H1 (cell line): ENCODE results near the gene PSPN. TPM values are rescaled to one million over a fixed set of nuclear protein-coding genes. Genes with fewer than 3 reads are reported as not detected.

Experiments used
- CTCF ChIA-PET: fragments of 300-600 bp; sonication (Branson Sonifier 250); formaldehyde crosslinking; loops from one replicate; lab custom pipeline; 2021; ENCODE audit not compliant: partially characterized antibody; lab: Charles Lee
- POLR2A ChIA-PET: fragments of 300-600 bp; sonication (Branson Sonifier 250); formaldehyde crosslinking; loops from one replicate; lab custom pipeline; 2021; ENCODE audit warnings: inconsistent platforms; ENCODE audit not compliant: partially characterized antibody; lab: Charles Lee
- DNase-seq, 2 experiments: peaks; one replicate each; pipeline versions ENCODE4 v3.0.0 to v3.0.0-alpha.2; 2010 to 2022; ENCODE audit warnings: low spot score in 2 of 2, low read depth in 1 of 2, mixed read lengths in 1 of 2
- FAIRE-seq: peaks from 2 replicates; lab custom pipeline; 2011; peaks lifted over from hg19 to GRCh38; lab: Jason Lieb, UNC
- H2AFZ ChIP-seq: 2 replicates; pipeline ENCODE4 v1.8.1; 2012; ENCODE audit warnings: low read length, inconsistent platforms
- H2AK5ac ChIP-seq: 2 replicates; pipeline ENCODE4 v1.6.1; 2013; ENCODE audit warnings: low read depth, low read length
- H2BK120ac ChIP-seq: replicated peaks from 2 replicates; pipeline ENCODE3; 2013; ENCODE audit warnings: low read depth, low read length, inconsistent platforms
- H2BK12ac ChIP-seq: 2 replicates; pipeline ENCODE4 v1.6.1; 2013; ENCODE audit warnings: low read depth, low read length
- H2BK15ac ChIP-seq: 2 replicates; pipeline ENCODE4 v1.6.1; 2013; ENCODE audit warnings: low read length
- H2BK20ac ChIP-seq: 2 replicates; pipeline ENCODE4 v1.6.1; 2013; ENCODE audit warnings: low read length
- H2BK5ac ChIP-seq: 2 replicates; pipeline ENCODE4 v1.6.1; 2013; ENCODE audit warnings: low read depth, low read length
- H3K14ac ChIP-seq: 2 replicates; pipeline ENCODE4 v1.6.1; 2013; ENCODE audit warnings: inconsistent platforms; ENCODE audit not compliant: insufficient read length
- H3K18ac ChIP-seq: 2 replicates; pipeline ENCODE4 v1.6.1; 2013; ENCODE audit warnings: low read length; ENCODE audit errors: extremely low read depth
- H3K23ac ChIP-seq: 2 replicates; pipeline ENCODE4 v1.6.1; 2013; ENCODE audit warnings: inconsistent platforms; ENCODE audit not compliant: insufficient read length
- H3K23me2 ChIP-seq: 2 replicates; pipeline ENCODE4 v1.6.1; 2013; ENCODE audit warnings: low read depth, low read length
- H3K27ac ChIP-seq: 2 replicates; pipeline ENCODE4 v1.6.1; 2011; ENCODE audit warnings: low read depth, low read length, inconsistent platforms
- H3K27me3 ChIP-seq, 4 experiments: replicated peaks in 1 of 4; 1 replicate in 1 of 4; 2 replicates in 3 of 4; pipeline versions ENCODE4 v1.6.1 to v1.8.1; 2011 to 2013; ENCODE audit warnings: low read length in 3 of 4, mild to moderate bottlenecking in 3 of 4, inconsistent platforms in 2 of 4, mixed read lengths in 2 of 4, moderate library complexity in 1 of 4; ENCODE audit not compliant: control insufficient read depth in 3 of 4, insufficient read depth in 3 of 4; ENCODE audit errors: extremely low read depth in 1 of 4
- H3K36me3 ChIP-seq, 4 experiments: 2 replicates each; pipeline versions ENCODE4 v1.6.1 to v1.8.1; 2011 to 2013; ENCODE audit warnings: mild to moderate bottlenecking in 4 of 4, low read length in 3 of 4, moderate library complexity in 2 of 4, control low read depth in 1 of 4, inconsistent platforms in 1 of 4; ENCODE audit not compliant: insufficient read depth in 4 of 4, control insufficient read depth in 2 of 4
- H3K4ac ChIP-seq: replicated peaks from 2 replicates; pipeline ENCODE3; 2013; ENCODE audit warnings: low read length, low read depth, mixed read lengths, inconsistent platforms; ENCODE audit not compliant: insufficient read length
- H3K4me1 ChIP-seq, 4 experiments: replicated peaks in 1 of 4; 1 replicate in 1 of 4; 2 replicates in 3 of 4; pipeline versions ENCODE4 v1.6.1 to v1.8.1; 2011 to 2013; ENCODE audit warnings: low read length in 3 of 4, inconsistent platforms in 2 of 4, mixed read lengths in 1 of 4; ENCODE audit not compliant: insufficient read depth in 4 of 4, control insufficient read depth in 3 of 4
- H3K4me2 ChIP-seq, 2 experiments: 2 replicates each; pipeline versions ENCODE4 v1.6.1 to v1.8.1; 2011 to 2013; ENCODE audit warnings: low read depth in 2 of 2, low read length in 2 of 2, control low read depth in 1 of 2, inconsistent platforms in 1 of 2, mild to moderate bottlenecking in 1 of 2; ENCODE audit not compliant: insufficient read depth in 1 of 2
- H3K4me3 ChIP-seq, 4 experiments: fragments of 200-600, 300-600 bp in 1 of 4; sonication (generic), shearing (Covaris generic), sonication (Bioruptor Twin) in 1 of 4; 2 replicates each; pipeline versions ENCODE4 v1.5.1 to v1.8.1; 2011 to 2016; ENCODE audit warnings: low read length in 4 of 4, low read depth in 3 of 4, control low read depth in 2 of 4, inconsistent platforms in 2 of 4, mild to moderate bottlenecking in 2 of 4, mixed read lengths in 1 of 4, moderate library complexity in 1 of 4; ENCODE audit not compliant: insufficient read depth in 2 of 4; ENCODE audit errors: extremely low read depth in 1 of 4
- H3K56ac ChIP-seq: replicated peaks from 2 replicates; pipeline ENCODE3; 2013; ENCODE audit warnings: low read depth, mild to moderate bottlenecking, mixed read lengths, low read length, inconsistent platforms; ENCODE audit not compliant: insufficient read length
- H3K79me1 ChIP-seq: 2 replicates; pipeline ENCODE4 v1.6.1; 2013; ENCODE audit warnings: low read depth, low read length, control low read depth
- H3K79me2 ChIP-seq, 2 experiments: 2 replicates each; pipeline versions ENCODE4 v1.6.1 to v1.8.1; 2012 to 2013; ENCODE audit warnings: low read length in 2 of 2, mild to moderate bottlenecking in 2 of 2, inconsistent platforms in 1 of 2; ENCODE audit not compliant: insufficient read depth in 2 of 2, control insufficient read depth in 1 of 2
- H3K9ac ChIP-seq, 4 experiments: replicated peaks in 1 of 4; 1 replicate in 1 of 4; 2 replicates in 3 of 4; pipeline versions ENCODE4 v1.6.1 to v1.8.1; 2011 to 2013; ENCODE audit warnings: low read depth in 3 of 4, low read length in 3 of 4, control low read depth in 2 of 4, mild to moderate bottlenecking in 2 of 4, moderate library complexity in 2 of 4, inconsistent platforms in 1 of 4; ENCODE audit errors: extremely low read depth in 1 of 4
- H3K9me3 ChIP-seq, 2 experiments: 2 replicates each; pipeline versions ENCODE4 v1.6.1 to v1.8.1; 2012 to 2013; ENCODE audit warnings: mild to moderate bottlenecking in 2 of 2, moderate library complexity in 2 of 2, control low read depth in 1 of 2, inconsistent platforms in 1 of 2, low read depth in 1 of 2, low read length in 1 of 2, mixed read lengths in 1 of 2; ENCODE audit not compliant: insufficient read depth in 2 of 2
- H4K20me1 ChIP-seq, 2 experiments: replicated peaks in 1 of 2; 2 replicates each; pipeline versions ENCODE3 to v1.8.1; 2011 to 2013; ENCODE audit warnings: inconsistent platforms in 2 of 2, low read length in 2 of 2, mild to moderate bottlenecking in 1 of 2; ENCODE audit not compliant: insufficient read depth in 2 of 2, control insufficient read depth in 1 of 2
- H4K5ac ChIP-seq: 2 replicates; pipeline ENCODE4 v1.6.1; 2013; ENCODE audit warnings: low read length, low read depth, mixed read lengths, inconsistent platforms; ENCODE audit not compliant: insufficient read length
- H4K8ac ChIP-seq: 2 replicates; pipeline ENCODE4 v1.8.0; 2013; ENCODE audit warnings: mild to moderate bottlenecking, moderate library complexity, low read length, inconsistent platforms; ENCODE audit not compliant: insufficient read depth; ENCODE audit errors: extremely low read depth
- H4K91ac ChIP-seq: replicated peaks from 2 replicates; pipeline ENCODE3; 2013; ENCODE audit warnings: low read length, mixed read lengths, inconsistent platforms; ENCODE audit not compliant: insufficient read length
- EGR1 ChIP-seq: IDR thresholded peaks from 2 replicates; pipeline ENCODE4 v1.6.1; 2011; ENCODE audit warnings: low read depth, low read length, borderline replicate concordance
- EP300 ChIP-seq, 2 experiments: IDR thresholded peaks; 1 replicate in 1 of 2; 2 replicates in 1 of 2; pipeline ENCODE4 v1.6.1; 2011 to 2012; ENCODE audit warnings: low read depth in 2 of 2, low read length in 2 of 2, mild to moderate bottlenecking in 2 of 2, borderline replicate concordance in 1 of 2, inconsistent platforms in 1 of 2, moderate library complexity in 1 of 2
- GABPA ChIP-seq: IDR thresholded peaks from 2 replicates; pipeline ENCODE4 v1.6.1; 2011; ENCODE audit warnings: mild to moderate bottlenecking, low read length, moderate library complexity, borderline replicate concordance; ENCODE audit not compliant: insufficient read depth
- GTF2F1 ChIP-seq: IDR thresholded peaks from 2 replicates; pipeline ENCODE4 v1.6.1; 2012; ENCODE audit warnings: low read depth, low read length, improper control_type of control experiment, borderline replicate concordance
- MAFK ChIP-seq: IDR thresholded peaks from 2 replicates; pipeline ENCODE4 v1.6.1; 2012; ENCODE audit warnings: low read depth, mild to moderate bottlenecking, improper control_type of control experiment, low read length
- POLR2A ChIP-seq, 2 experiments: IDR thresholded peaks; 1 replicate in 1 of 2; 2 replicates in 1 of 2; pipeline ENCODE4 v1.6.1; 2011; ENCODE audit warnings: low read depth in 2 of 2, low read length in 2 of 2, mild to moderate bottlenecking in 2 of 2; ENCODE audit errors: control extremely low read depth in 1 of 2
- POLR2AphosphoS5 ChIP-seq: IDR thresholded peaks from 2 replicates; pipeline ENCODE4 v1.6.1; 2011; ENCODE audit warnings: low read depth, low read length
- POU5F1 ChIP-seq: IDR thresholded peaks from 2 replicates; pipeline ENCODE4 v1.6.1; 2011; ENCODE audit warnings: low read depth, mild to moderate bottlenecking, low read length, moderate library complexity
- RAD21 ChIP-seq, 2 experiments: IDR thresholded peaks in 1 of 2; conservative IDR thresholded peaks in 1 of 2; 2 replicates each; pipeline ENCODE4 v1.6.1; 2011; ENCODE audit warnings: low read depth in 2 of 2, low read length in 2 of 2, improper control_type of control experiment in 1 of 2, inconsistent platforms in 1 of 2, mild to moderate bottlenecking in 1 of 2, moderate library complexity in 1 of 2
- RXRA ChIP-seq: IDR thresholded peaks from 2 replicates; pipeline ENCODE4 v1.6.1; 2011; ENCODE audit warnings: low read depth, mild to moderate bottlenecking, low read length, moderate library complexity; ENCODE audit not compliant: insufficient read depth
- SIRT6 ChIP-seq: IDR thresholded peaks from one replicate; pipeline ENCODE4 v1.7.1; 2012; ENCODE audit warnings: low read length, inconsistent platforms
- WGBS, 2 experiments: shearing (Covaris generic) in 1 of 2; methylation state at CpG; one replicate each; pipeline versions ENCODE4 v1.1.6 to v1.1.7; 2013 to 2015; ENCODE audit warnings: low lambda C conversion rate in 2 of 2, mixed read lengths in 2 of 2, inconsistent platforms in 1 of 2, low coverage in 1 of 2, missing lambda C conversion rate in 1 of 2; ENCODE audit not compliant: insufficient replicate concordance in 2 of 2, insufficient coverage in 1 of 2, insufficient read length in 1 of 2; ENCODE audit errors: extremely low coverage in 1 of 2, missing lambda C conversion rate in 1 of 2; 5-methylcytosine and 5-hydroxymethylcytosine counted together
- polyA plus RNA-seq, 7 experiments: library from polyadenylated mRNA; depleted of rRNA in 3 of 7; stranded (reverse) in 5 of 7; unstranded in 2 of 7; fragments of >200 nt in 5 of 7; fragments of 200-250 nt in 2 of 7; gene quantifications; 1 replicate in 5 of 7; 2 replicates in 1 of 7; 4 replicates in 1 of 7; pipeline versions ENCODE4 v1.2.1 to v1.2.3, GENCODE V29; 2011 to 2013; ENCODE audit warnings: missing spikeins in 2 of 7, mixed read lengths in 2 of 7
- total RNA-seq: library from RNA; stranded (reverse); fragmentation: NEBNext Ultra II Directional; extraction: Animal tissue kit (Norgen Biotek cat#: 25700); gene quantifications from 2 replicates; pipeline ENCODE4 v1.2.1, GENCODE V29; 2021

PSPN gene
- total and polyA plus RNA-seq, 2 of the 8 experiments (the other 6 are each of a cell fraction or from before 2014, with no cell fraction given), result 1.0 to 2.1 TPM

GRCh38 chr19:6358003-6358402 lies 17.7 kb downstream of the PSPN start:
- Histone ChIP-seq H4K5ac (no peak overlapping the region), H2BK120ac (no peak overlapping the region), H3K18ac (no peak overlapping the region), H3K79me2 (peaks cover 0 to 6% of the 10 kb centered on the region in 2 experiments; a peak in 2 of 4 replicates), H4K8ac (peak overlapping the region; percentile 51), H2BK20ac (no peak overlapping the region), H2BK12ac (peak overlapping the region; percentile 50; the same call in 1 of the 2 replicates), H2AFZ (no peak overlapping the region), H3K79me1 (peaks cover 4% of the 10 kb centered on the region), H3K4me3 (no peak overlapping the region), H2BK15ac (no peak overlapping the region), H3K4me2 (no peak overlapping the region), H3K27ac (no peak overlapping the region), H3K23me2 (peaks cover 5% of the 10 kb centered on the region; the same call in 1 of the 2 replicates), H3K56ac (no peak overlapping the region), H3K4ac (no peak overlapping the region), H3K27me3 (no peaks in the 10 kb centered on the region), H4K20me1 (no peaks in the 10 kb centered on the region), H4K91ac (no peak overlapping the region), H3K23ac (no peak overlapping the region), H3K14ac (no peak overlapping the region), H3K4me1 (peaks cover 0 to 2% (median 1%) of the 10 kb centered on the region in 4 experiments; a peak in 2 of 7 replicates), H3K9me3 (peaks cover 0 to 4% of the 10 kb centered on the region in 2 experiments; a peak in 1 of 4 replicates), H3K36me3 (no peaks in the 10 kb centered on the region), H2BK5ac (no peak overlapping the region), H2AK5ac (no peak overlapping the region), H3K9ac (no peak overlapping the region)
- DNase-seq (no peak), FAIRE-seq (no peak)
- POLR2A ChIA-PET, result no interaction called here
- CTCF ChIA-PET, result interaction anchor here (0.6 to 1.5 kb wide), 3 partner anchors 79 to 430 kb away, joined by 3 to 5 read pairs (median 3); no protein-coding TSS in a partner anchor
- WGBS, 2 experiments, result 81% methylated on average over 9 of the region's 9 CpGs; no CpG with 5 or more reads in 1 of the 2 experiments
- TF ChIP-seq RAD21 (IDR thresholded peaks at IDR 0.05 in 1 of 2, conservative IDR thresholded peaks at IDR 0.05 in 1 of 2; ENCODE audit: low read depth in 2 of 2, low read length in 2 of 2) (no peak), GTF2F1 (no peak), EP300 (IDR thresholded peaks at IDR 0.05; ENCODE audit: borderline replicate concordance in 1 of 2, low read depth in 2 of 2, low read length in 2 of 2) (no peak), SIRT6 (no peak), EGR1 (no peak), POLR2A (IDR thresholded peaks at IDR 0.05; ENCODE audit: control extremely low read depth in 1 of 2, low read depth in 2 of 2, low read length in 2 of 2) (no peak), GABPA (no peak), RXRA (no peak), POLR2AphosphoS5 (no peak), MAFK (no peak), POU5F1 (no peak)
